HG03039 (cell line): ENCODE measurements around the gene PRPF38B.
"Not testable (repeated sequence)": the region's sequence is repeated elsewhere in the genome, so short reads cannot be mapped to it uniquely, and the experiment has no call there.

Experiments used
- ATAC-seq: cut with Tn5 transposase; IDR thresholded peaks from one replicate; pipeline ENCODE4 v1.9.1; 2021; ENCODE audit warnings: mild to moderate bottlenecking, moderate library complexity; ENCODE audit not compliant: unreplicated experiment

PRPF38B gene

GRCh38 chr1:108678706-108679105 is 13.4 kb upstream of the PRPF38B start:
- ATAC-seq: no peak

GRCh38 chr1:108679586-108680213 is 12.4 kb upstream of the PRPF38B start:
- ATAC-seq: no peak

- not testable (repeated sequence) for ATAC-seq
These were observed 10.4 kb upstream of the PRPF38B start for GRCh38 chr1:108681701-108682100.

GRCh38 chr1:108685529-108685928 is 6.6 kb upstream of the PRPF38B start:
- ATAC-seq: no peak

DNA sequence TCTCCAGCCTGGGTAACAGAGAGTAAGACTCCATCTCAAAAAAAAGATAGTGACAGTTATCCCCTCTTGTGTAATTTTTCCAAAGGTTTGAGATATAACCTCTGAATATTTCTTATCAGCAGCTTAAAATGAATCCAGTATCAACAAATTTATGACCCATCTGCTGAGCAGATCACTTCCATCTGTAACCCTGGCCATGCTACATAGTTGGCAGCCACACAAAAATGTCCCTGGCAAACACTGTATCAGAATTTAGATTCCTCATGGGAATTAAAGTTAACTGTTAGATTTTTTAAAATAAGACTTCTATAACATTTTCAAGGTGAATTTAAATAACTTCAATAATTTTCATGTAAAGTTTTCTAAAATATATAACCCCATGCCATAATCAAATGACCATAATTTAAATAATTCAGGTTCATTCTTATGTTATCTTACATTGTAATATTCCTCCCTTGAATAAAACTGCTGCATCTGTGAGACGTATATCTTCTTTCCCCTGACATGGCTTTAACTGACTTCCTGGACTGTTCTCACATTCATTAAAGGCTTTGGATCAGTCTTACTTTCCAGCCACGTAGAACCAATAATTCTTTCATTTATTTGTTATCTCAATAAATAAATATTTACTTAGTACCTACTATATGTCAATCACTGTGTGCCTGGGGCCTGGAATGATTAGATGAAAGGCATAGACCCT is 5.3 kb upstream of the PRPF38B start:
- ATAC-seq: no peak

GRCh38 chr1:108691128-108691941 is 775 bp upstream of the PRPF38B start:
- ATAC-seq: no peak

DNA sequence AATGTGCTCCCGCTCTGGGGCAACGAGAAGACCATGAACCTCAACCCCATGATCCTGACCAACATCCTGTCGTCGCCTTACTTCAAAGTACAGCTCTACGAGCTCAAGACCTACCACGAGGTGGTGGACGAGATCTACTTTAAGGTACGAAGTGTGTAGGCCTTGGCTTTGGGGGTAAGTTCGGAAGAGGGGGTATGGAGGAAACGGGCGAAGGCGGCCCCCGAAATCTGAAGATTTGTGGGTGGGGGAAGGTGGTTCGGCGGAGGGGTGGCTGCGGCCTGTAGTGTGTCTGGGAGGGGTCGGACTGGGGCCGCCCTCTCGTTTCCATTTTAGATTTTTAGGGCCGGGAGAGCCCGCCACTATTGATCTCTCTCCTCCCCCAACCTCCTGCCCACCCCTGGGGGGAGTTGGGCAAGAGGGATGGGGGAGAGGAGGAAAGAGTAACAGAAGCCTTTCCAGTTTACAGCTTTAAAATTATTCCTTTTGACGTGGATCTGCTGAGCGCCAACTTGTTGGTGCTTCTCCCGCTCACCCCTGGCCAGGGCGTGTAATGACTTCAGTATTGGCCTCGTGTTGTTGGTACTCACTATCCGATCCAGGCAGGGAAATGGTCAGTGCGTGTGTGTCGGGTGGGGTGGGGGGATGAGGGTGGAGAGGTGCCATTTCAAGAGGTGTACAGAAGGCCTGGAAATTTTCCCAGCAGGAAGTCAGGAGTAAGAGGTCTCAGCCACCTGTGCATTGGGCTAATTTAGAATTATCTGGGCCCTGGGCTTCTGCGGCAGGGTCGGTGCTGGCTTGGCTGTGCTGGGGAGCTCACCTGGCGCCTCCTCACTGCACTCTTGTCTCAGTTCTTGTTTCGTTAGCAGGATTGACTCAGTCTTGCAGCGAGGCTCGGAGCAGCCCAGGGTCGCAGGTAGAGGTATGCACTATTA is 880 bp downstream of the PRPF38B start:
- peak; percentile 58 for ATAC-seq

DNA sequence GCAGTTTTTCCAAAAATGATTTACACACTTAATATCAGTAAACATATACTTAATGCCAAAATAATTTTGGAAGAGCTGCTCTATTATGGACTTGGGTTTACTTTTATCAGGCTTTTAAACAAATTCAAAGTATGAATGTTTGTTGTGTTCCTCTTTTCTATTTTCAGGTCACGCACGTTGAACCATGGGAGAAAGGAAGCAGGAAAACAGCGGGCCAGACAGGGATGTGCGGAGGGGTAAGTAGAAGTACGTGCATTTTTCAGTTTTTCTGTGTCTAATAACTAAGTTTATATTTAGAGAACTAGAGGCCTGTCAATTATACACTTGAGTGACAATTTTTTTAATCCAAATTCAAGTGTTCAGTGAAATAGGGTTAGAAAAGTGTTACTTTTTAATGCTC is 3.4 kb downstream of the PRPF38B start:
- no peak for ATAC-seq

DNA sequence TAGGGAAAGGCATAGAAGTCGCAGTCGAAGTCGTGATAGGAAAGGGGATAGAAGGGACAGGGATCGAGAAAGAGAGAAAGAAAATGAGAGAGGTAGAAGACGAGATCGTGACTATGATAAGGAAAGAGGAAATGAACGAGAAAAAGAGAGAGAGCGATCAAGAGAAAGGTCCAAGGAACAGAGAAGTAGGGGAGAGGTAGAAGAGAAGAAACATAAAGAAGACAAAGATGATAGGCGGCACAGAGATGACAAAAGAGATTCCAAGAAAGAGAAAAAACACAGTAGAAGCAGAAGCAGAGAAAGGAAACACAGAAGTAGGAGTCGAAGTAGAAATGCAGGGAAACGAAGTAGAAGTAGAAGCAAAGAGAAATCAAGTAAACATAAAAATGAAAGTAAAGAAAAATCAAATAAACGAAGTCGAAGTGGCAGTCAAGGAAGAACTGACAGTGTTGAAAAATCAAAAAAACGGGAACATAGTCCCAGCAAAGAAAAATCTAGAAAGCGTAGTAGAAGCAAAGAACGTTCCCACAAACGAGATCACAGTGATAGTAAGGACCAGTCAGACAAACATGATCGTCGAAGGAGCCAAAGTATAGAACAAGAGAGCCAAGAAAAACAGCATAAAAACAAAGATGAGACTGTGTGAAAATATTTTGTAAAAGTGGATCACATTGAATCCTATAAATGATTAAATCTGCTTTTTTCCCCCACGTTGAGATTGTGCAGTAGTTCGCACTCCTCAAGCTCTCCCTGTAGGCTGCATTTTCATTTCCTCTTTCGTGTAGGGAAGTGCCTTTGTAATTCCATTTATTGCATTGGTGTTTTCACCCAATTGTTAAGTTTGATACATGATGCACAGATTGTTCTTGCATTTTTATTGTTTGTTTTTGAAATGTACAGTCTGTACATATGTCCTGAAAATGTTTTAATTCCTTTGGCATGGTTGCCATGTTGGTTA is 7.5 kb downstream of the PRPF38B start:
- ATAC-seq: no peak

DNA sequence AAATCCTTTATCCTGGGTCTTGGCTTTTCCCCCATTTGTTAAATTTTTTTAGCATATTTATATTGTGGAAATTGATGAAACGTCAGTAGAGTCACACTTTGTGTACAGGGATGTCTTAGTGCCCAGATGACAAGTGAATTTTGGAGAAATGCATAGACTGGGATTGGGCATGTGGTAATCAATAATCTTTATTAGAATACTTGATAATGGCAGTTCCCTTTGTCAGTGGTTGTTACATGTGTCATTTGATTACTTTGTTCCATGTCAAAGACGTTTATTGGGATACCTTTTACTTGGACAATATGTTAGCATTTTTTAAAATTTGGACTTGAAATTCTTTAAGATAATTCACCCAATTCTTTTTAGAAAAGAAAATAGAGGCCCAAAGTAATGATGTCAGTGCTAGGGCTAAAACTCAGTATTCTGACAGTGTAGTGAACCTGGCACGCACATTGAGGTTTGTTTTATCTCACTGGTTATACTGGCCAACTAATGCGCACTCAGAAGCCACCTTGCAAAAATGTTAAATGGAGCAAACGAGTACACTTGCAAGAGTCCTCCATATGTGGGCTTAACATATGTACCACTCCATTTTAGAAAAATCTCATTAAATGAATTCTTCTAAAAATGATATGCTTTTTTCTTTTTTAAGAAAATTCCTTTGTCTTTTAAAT is 9.2 kb downstream of the PRPF38B start:
- ATAC-seq: no peak

DNA sequence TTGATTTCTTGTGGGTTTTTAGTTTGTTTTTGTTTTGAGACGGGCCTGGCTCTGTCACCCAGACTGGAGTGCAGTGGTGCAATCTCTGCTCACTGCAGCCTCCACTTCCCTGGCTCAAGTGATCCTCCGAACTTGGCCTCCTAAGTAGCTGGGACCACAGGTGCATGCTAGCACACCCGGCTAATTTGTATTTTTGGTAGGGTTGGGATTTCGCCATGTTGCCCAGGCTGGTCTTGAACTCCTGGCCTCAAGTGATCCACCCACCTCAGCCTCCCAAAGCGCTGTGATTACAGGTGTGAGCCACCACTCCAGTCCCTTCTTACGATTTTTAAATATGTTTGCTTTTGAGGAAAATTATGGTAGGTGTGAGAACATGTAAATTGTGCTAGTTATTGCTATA is 10.0 kb downstream of the PRPF38B start:
- ATAC-seq: not testable (repeated sequence)

GRCh38 chr1:108703939-108704338 is 11.8 kb downstream of the PRPF38B start:
- ATAC-seq: no peak

DNA sequence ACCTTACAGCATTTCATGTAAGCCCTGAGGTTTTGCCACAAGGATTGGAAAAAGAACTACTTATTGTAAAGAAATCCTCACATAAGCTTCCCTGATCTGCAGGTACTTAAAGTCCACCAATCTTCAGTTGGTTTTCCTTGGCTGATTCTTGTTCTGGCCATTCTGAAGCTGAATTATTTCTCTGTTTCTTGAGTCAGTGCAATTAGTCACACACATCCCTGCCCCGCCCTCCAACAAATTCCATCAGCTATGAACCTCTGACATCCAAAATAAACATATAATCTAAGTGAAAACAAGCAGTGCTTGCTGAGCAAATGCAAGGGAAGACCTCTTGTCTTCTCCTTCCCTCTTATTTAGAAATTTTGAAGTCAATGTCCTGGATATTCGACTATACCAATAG is 12.4 kb downstream of the PRPF38B start:
- no peak for ATAC-seq

- ATAC-seq: no peak
These were observed 14.5 kb downstream of the PRPF38B start for GRCh38 chr1:108706643-108707042.

GRCh38 chr1:108708691-108709660 is 16.9 kb downstream of the PRPF38B start:
- no peak for ATAC-seq

- no peak for ATAC-seq
These were observed 20.6 kb downstream of the PRPF38B start, which contains the start of gene FNDC7 for GRCh38 chr1:108712606-108713150. Gene FNDC7, plus strand, starts transcription at chr1:108712908. Its CDS starts 26 bp downstream, at chr1:108712934.

- no peak for ATAC-seq
These were observed 23.8 kb downstream of the PRPF38B start for GRCh38 chr1:108715932-108716331.
